Astrocyte (in vitro differentiated cells and primary cell): ENCODE results near the gene FOXO6. TPM values are rescaled to one million over a fixed set of nuclear protein-coding genes. Genes with fewer than 3 reads are reported as not detected.
"Not testable (repeated sequence)": the region's sequence is repeated elsewhere in the genome, so short reads cannot be mapped to it uniquely, and the experiment has no call there.

ENCODE experiments used
- DNase-seq: peaks from one replicate; pipeline ENCODE4 v3.0.0-alpha.2; 2010; ENCODE audit warnings: low read depth
- FAIRE-seq: peaks from 2 replicates; lab custom pipeline; 2011; peaks lifted over from hg19 to GRCh38; lab: Jason Lieb, UNC
- H2AFZ ChIP-seq: 2 replicates; pipeline ENCODE4 v1.6.0; 2012; ENCODE audit warnings: low read depth, low read length, inconsistent platforms
- H3K27ac ChIP-seq: 2 replicates; pipeline ENCODE4 v1.5.1; 2011; ENCODE audit warnings: low read depth, low read length, inconsistent platforms
- H3K27me3 ChIP-seq: 2 replicates; pipeline ENCODE4 v1.6.0; 2011; ENCODE audit warnings: low read length, inconsistent platforms; ENCODE audit not compliant: insufficient read depth
- H3K36me3 ChIP-seq: 2 replicates; pipeline ENCODE4 v1.5.1; 2011; ENCODE audit warnings: low read length, inconsistent platforms; ENCODE audit not compliant: insufficient read depth
- H3K4me1 ChIP-seq: 2 replicates; pipeline ENCODE4 v1.5.1; 2011; ENCODE audit warnings: low read length, inconsistent platforms; ENCODE audit not compliant: insufficient read depth
- H3K4me2 ChIP-seq: 2 replicates; pipeline ENCODE4 v1.6.0; 2012; ENCODE audit warnings: low read length, inconsistent platforms
- H3K4me3 ChIP-seq: 2 replicates; pipeline ENCODE4 v1.5.1; 2011; ENCODE audit warnings: low read depth, mild to moderate bottlenecking, low read length, inconsistent platforms; ENCODE audit not compliant: insufficient read depth
- H3K79me2 ChIP-seq: 2 replicates; pipeline ENCODE4 v1.6.0; 2012; ENCODE audit warnings: mild to moderate bottlenecking, low read length, inconsistent platforms; ENCODE audit not compliant: insufficient read depth
- H3K9ac ChIP-seq: 2 replicates; pipeline ENCODE4 v1.6.0; 2012; ENCODE audit warnings: mild to moderate bottlenecking, low read length, inconsistent platforms
- H3K9me3 ChIP-seq: 2 replicates; pipeline ENCODE4 v1.5.1; 2012; ENCODE audit warnings: low read depth, mild to moderate bottlenecking, low read length, inconsistent platforms; ENCODE audit not compliant: insufficient read depth
- H4K20me1 ChIP-seq: 2 replicates; pipeline ENCODE4 v1.6.0; 2012; ENCODE audit warnings: low read length, inconsistent platforms; ENCODE audit not compliant: insufficient read depth
- H3K27ac Mint-ChIP-seq: one replicate; pipeline ENCODE4 v1.8.0; 2021; ENCODE audit warnings: mild to moderate bottlenecking, mixed read lengths; ENCODE audit not compliant: unreplicated experiment
- H3K27me3 Mint-ChIP-seq: one replicate; pipeline ENCODE4 v1.8.0; 2021; ENCODE audit warnings: low read depth, mixed read lengths; ENCODE audit not compliant: unreplicated experiment
- H3K36me3 Mint-ChIP-seq: one replicate; pipeline ENCODE4 v1.8.0; 2021; ENCODE audit warnings: low read depth, mixed read lengths; ENCODE audit not compliant: unreplicated experiment
- H3K4me1 Mint-ChIP-seq: one replicate; pipeline ENCODE4 v1.8.0; 2021; ENCODE audit warnings: low read depth, mixed read lengths; ENCODE audit not compliant: unreplicated experiment
- H3K4me3 Mint-ChIP-seq: one replicate; pipeline ENCODE4 v1.8.0; 2021; ENCODE audit warnings: mild to moderate bottlenecking, moderate library complexity, mixed read lengths; ENCODE audit not compliant: unreplicated experiment
- H3K9me3 Mint-ChIP-seq: one replicate; pipeline ENCODE4 v1.8.0; 2021; ENCODE audit warnings: mild to moderate bottlenecking, mixed read lengths; ENCODE audit not compliant: unreplicated experiment
- CTCF ChIP-seq: IDR thresholded peaks from 2 replicates; pipeline ENCODE4 v1.5.1; 2011; ENCODE audit warnings: low read depth, mild to moderate bottlenecking, inconsistent platforms, low read length, moderate library complexity; ENCODE audit not compliant: insufficient read depth
- EZH2 ChIP-seq: IDR thresholded peaks from 2 replicates; pipeline ENCODE4 v1.6.1; 2012; ENCODE audit warnings: mild to moderate bottlenecking, low read length, inconsistent platforms; ENCODE audit not compliant: insufficient read depth
- total RNA-seq: library from RNA; stranded (reverse); gene quantifications from 2 replicates; pipeline ENCODE4 v1.2.1, GENCODE V29; 2021

Gene FOXO6
- total RNA-seq, 1 donor from 2014 or later = 1.2 TPM

- Histone ChIP-seq H3K9ac (no peak overlapping the region), H4K20me1 (no peaks in the 10 kb centered on the region), H3K4me3 (no peak overlapping the region), H3K4me2 (no peak overlapping the region), H2AFZ (no peak overlapping the region), H3K79me2 (no peaks in the 10 kb centered on the region), H3K9me3 (peaks cover 5% of the 10 kb centered on the region), H3K27ac (no peak overlapping the region), H3K27me3 (peaks cover 3% of the 10 kb centered on the region), H3K4me1 (no peaks in the 10 kb centered on the region), H3K36me3 (no peaks in the 10 kb centered on the region)
- TF ChIP-seq EZH2 (no peak), CTCF (no peak)
- H3K4me1 Mint-ChIP-seq = peaks cover 2% of the 10 kb centered on the region
- DNase-seq (no peak), FAIRE-seq (no peak)
- H3K27me3 Mint-ChIP-seq = peaks cover 18% of the 10 kb centered on the region
- H3K36me3 Mint-ChIP-seq = no peaks in the 10 kb centered on the region
- no peak overlapping the region for H3K4me3 Mint-ChIP-seq
- H3K27ac Mint-ChIP-seq = no peak overlapping the region
- H3K9me3 Mint-ChIP-seq = peaks cover 11% of the 10 kb centered on the region
Observed at GRCh38 chr1:41330588-41331545, 30.4 kb upstream of the FOXO6 start.

DNA sequence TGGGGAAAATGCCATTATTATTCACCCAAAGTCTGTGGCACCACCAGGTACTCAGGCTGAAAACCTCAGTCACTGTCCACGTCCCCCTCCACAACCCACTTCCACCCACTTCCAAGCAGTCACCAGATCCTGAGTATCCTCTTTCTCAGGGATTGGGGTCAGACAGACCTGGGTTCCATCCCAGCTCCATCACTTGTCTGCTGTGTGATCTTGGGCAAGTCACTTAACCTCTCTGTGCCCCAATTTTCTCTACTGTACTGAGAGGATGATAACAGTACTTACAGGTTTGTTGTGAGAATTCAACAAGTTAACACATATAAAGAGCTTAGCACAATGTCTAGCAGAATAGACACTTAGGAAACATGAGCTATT is 29.7 kb upstream of the FOXO6 start:
- Histone ChIP-seq H2AFZ (no peak overlapping the region), H3K4me2 (no peak overlapping the region), H3K79me2 (no peaks in the 10 kb centered on the region), H3K9ac (no peak overlapping the region), H3K9me3 (peaks cover 5% of the 10 kb centered on the region), H3K27ac (no peak overlapping the region), H3K4me3 (no peak overlapping the region), H3K4me1 (no peaks in the 10 kb centered on the region), H3K36me3 (no peaks in the 10 kb centered on the region), H3K27me3 (peaks cover 3% of the 10 kb centered on the region), H4K20me1 (no peaks in the 10 kb centered on the region)
- no peak for FAIRE-seq
- peaks cover 14% of the 10 kb centered on the region for H3K27me3 Mint-ChIP-seq
- no peak for DNase-seq
- no peak for TF ChIP-seq EZH2
- no peak for TF ChIP-seq CTCF
- H3K36me3 Mint-ChIP-seq = no peaks in the 10 kb centered on the region
- H3K27ac Mint-ChIP-seq = no peak overlapping the region
- H3K4me1 Mint-ChIP-seq = peaks cover 2% of the 10 kb centered on the region
- H3K4me3 Mint-ChIP-seq = no peak overlapping the region
- H3K9me3 Mint-ChIP-seq = peaks cover 11% of the 10 kb centered on the region

GRCh38 chr1:41332161-41332560 is 29.1 kb upstream of the FOXO6 start:
- not testable (repeated sequence) for H3K36me3 ChIP-seq, H3K79me2 ChIP-seq, H3K4me1 ChIP-seq, H3K4me2 ChIP-seq, H3K9ac ChIP-seq, H3K36me3 Mint-ChIP-seq, H2AFZ ChIP-seq, H3K4me3 ChIP-seq, H3K27ac Mint-ChIP-seq, H3K27ac ChIP-seq, DNase-seq, H3K27me3 ChIP-seq, H4K20me1 ChIP-seq, FAIRE-seq, H3K9me3 ChIP-seq, H3K4me3 Mint-ChIP-seq, H3K4me1 Mint-ChIP-seq
- H3K9me3 Mint-ChIP-seq = peaks cover 14% of the 10 kb centered on the region
- H3K27me3 Mint-ChIP-seq = peaks cover 14% of the 10 kb centered on the region
